ENCODE results near the gene CD82.

The CD82 gene

DNA sequence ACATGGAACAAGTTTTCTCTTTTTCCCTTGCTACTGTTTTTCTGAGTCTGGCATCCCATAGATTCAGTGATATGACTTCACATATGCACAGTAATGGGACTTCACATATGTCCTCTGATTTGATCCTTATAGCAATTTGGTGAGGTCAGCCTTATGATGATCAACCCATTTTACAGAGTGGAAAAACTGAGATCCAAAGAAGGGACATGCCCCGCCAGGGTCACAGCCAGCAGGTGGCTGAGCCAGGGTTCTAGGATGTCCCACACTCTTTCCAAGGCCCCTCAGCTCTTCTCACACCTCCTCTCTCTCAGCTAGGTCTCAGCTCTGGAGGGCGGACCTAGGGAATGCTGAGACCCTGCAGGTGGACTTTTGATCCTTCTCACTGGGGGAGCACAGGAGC, 44.3 kb upstream of the CD82 start:
- TF ChIP-seq, protein P1, sequence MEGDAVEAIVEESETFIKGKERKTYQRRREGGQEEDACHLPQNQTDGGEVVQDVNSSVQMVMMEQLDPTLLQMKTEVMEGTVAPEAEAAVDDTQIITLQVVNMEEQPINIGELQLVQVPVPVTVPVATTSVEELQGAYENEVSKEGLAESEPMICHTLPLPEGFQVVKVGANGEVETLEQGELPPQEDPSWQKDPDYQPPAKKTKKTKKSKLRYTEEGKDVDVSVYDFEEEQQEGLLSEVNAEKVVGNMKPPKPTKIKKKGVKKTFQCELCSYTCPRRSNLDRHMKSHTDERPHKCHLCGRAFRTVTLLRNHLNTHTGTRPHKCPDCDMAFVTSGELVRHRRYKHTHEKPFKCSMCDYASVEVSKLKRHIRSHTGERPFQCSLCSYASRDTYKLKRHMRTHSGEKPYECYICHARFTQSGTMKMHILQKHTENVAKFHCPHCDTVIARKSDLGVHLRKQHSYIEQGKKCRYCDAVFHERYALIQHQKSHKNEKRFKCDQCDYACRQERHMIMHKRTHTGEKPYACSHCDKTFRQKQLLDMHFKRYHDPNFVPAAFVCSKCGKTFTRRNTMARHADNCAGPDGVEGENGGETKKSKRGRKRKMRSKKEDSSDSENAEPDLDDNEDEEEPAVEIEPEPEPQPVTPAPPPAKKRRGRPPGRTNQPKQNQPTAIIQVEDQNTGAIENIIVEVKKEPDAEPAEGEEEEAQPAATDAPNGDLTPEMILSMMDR (IDR thresholded peaks at IDR 0.05; ENCODE audit: control extremely low read depth, extremely low read depth, low read depth, missing control alignments): no peak
- DNase-seq (ENCODE audit: extremely low spot score): no peak
- CTCF ChIA-PET: no interaction called here
- POLR2A ChIA-PET: no interaction called here

DNA sequence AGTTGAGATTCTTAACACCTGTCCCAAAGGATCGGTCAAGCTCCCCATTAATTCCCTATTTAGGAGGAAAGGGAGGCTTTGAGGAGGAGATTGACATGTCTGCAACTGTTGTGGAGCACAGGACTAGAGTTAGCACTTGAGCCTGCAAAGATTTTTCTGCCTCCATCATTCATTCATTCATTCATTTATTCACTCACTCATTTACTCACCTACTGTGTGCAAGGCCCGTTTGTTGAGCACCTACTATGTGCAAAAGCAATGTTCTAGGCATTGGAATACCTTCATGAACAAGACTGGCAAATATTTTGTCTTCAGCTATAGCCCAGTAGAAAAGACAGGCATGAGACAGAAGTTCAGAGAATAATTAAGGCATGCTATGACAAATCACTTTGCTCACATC, 43.2 kb upstream of the CD82 start:
- ChIA-PET CTCF (interaction anchor here (1.1 to 4.2 kb wide), 3 partner anchors 13 to 236 kb away, joined by 7 to 29 read pairs (median 7); no protein-coding TSS in a partner anchor), POLR2A (no interaction called here)
- TF ChIP-seq, protein P1 (IDR thresholded peaks at IDR 0.05; ENCODE audit: control extremely low read depth, extremely low read depth, low read depth, missing control alignments): no peak
- no peak for DNase-seq (ENCODE audit: extremely low spot score)

DNA sequence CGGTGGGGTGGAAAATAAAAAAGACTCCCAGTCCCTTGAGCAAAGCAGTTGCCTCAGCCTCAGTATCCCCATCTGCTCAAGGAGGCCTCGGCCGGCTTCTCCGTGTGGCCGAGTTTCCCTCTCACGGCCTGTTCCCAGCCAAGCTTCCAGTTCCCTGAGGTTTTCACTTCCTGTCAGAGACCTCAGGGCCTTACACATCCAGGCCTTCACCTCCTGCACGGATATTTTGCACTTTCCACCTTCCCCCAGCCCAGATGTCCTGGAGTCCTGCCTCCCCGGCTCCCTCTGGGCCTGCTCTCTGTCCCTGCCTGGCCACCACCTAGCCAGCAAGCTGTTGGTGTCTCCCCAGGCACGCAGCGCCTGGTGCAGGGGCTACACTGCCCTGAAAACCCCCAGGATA, 41.1 kb upstream of the CD82 start:
- ChIA-PET CTCF (interaction anchor here (1.4 to 4.2 kb wide), 5 partner anchors 11 to 414 kb away, joined by 3 to 29 read pairs (median 6); no protein-coding TSS in a partner anchor), POLR2A (interaction anchor here (0.6 kb wide), 1 partner anchor 357 kb away, joined by 5 read pairs; no protein-coding TSS in a partner anchor)
- DNase-seq (ENCODE audit: extremely low spot score): no peak
- TF ChIP-seq, protein P1 (IDR thresholded peaks at IDR 0.05; ENCODE audit: control extremely low read depth, extremely low read depth, low read depth, missing control alignments): no peak

DNA sequence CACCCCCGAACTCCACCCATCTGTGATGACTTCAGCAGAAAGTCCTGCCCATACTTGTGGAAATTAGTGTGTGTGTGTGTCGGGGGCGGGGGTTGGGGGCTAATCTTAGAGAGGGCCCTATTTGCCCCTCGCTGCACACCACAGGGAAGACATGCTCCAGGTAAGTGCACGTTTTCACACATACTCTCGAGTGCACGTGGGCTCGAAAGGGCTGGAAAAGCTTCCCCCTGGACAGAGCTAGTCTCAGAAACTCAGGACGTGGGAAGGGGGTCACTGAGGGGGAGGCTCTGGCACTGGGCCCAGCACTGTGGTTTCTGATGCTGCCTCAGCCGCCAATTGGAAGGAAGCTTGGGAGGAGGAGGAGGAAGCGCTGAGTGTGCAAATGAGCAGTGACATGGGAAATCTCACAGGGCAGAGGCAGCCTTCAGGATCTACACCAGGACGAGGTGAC, 40.7 kb upstream of the CD82 start:
- CTCF ChIA-PET: interaction anchor here (1.8 to 4.2 kb wide), 4 partner anchors 11 to 20 kb away, joined by 6 to 29 read pairs (median 6); no protein-coding TSS in a partner anchor
- TF ChIP-seq, protein P1 (IDR thresholded peaks at IDR 0.05; ENCODE audit: control extremely low read depth, extremely low read depth, low read depth, missing control alignments): no peak
- POLR2A ChIA-PET: no interaction called here
- no peak for DNase-seq (ENCODE audit: extremely low spot score)

DNA sequence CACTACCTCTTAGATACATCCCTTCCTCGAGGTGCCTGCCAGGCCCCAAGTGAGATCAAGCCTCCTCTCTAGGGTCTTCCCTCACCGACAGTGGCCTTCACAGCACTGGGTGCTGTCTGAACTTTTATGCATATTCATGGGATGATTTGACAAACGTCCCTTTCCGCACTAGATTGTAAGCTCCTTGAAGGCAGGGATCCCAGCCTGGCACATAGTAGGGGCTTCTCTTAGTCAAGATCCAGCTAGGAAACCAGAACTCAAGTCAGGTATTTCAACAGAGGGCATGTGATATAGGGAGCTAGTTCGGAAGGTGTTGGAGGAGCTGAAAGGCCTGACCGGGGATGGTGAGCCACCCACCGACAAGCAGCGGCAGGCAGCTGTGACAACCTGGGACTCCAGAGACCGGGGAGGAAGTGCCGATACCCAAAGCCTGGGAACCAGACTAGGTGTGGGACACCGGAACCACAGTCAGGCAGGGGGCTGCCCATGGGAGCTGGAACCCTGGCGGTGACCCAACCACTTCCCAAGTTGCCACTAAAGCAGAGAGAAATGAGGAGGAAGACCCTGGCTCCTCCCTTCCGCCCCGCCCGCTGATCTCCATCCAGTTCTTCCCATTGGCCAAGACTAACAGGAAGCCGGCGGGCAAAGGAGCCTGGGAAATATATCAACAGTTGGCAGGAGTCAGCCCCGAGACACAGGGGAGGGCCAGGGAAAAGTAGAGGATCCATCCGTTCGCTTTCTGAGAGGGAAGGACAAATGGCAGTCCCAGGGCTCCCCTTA, 39.8 kb upstream of the CD82 start:
- CTCF ChIA-PET: interaction anchor here (2.6 to 4.2 kb wide), 2 partner anchors 10 to 14 kb away, joined by 6 to 29 read pairs; no protein-coding TSS in a partner anchor
- DNase-seq (ENCODE audit: extremely low spot score): no peak
- TF ChIP-seq, protein P1 (IDR thresholded peaks at IDR 0.05; ENCODE audit: control extremely low read depth, extremely low read depth, low read depth, missing control alignments): no peak
- POLR2A ChIA-PET: no interaction called here

DNA sequence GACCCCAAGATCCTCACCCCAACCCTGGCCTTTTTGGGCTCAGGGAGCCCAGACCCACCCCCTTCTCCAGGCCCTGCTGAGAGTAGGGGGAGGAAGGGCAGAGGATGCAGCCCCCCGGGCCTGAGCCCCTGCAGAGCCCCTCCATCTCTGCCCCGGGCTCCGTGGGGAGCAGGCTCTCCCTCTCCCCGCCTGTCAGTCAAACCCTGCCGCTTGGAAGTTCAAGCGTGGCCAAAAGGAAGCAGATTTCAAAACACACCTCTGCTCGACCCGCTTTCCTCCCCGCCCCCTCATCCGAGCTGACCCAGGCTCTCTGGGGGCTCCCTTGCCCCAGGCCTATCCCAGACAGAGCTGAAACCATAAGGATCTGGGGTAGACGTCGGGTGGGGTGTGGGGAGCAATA, 39.0 kb upstream of the CD82 start:
- CTCF ChIA-PET: interaction anchor here (2.6 to 4.2 kb wide), 2 partner anchors 9 to 13 kb away, joined by 6 to 29 read pairs; no protein-coding TSS in a partner anchor
- DNase-seq (ENCODE audit: extremely low spot score): no peak
- TF ChIP-seq, protein P1 (IDR thresholded peaks at IDR 0.05; ENCODE audit: control extremely low read depth, extremely low read depth, low read depth, missing control alignments): no peak
- POLR2A ChIA-PET: no interaction called here

Measured in GM10248 (cell line).